IMR-90 (cell line): ENCODE results near the gene IL1RAPL1. TPM values are rescaled to one million over a fixed set of nuclear protein-coding genes. Genes with fewer than 3 reads are reported as not detected.

Source experiments
- ATAC-seq: fragments of 200-7000 bp; cut with Tn5 transposase; 2 replicates; pipeline ENCODE4 v1.9.1; 2020; ENCODE audit warnings: low read depth, mild to moderate bottlenecking, moderate library complexity
- BruUV-seq: library from RNA; stranded (reverse); fragments of 400-500 nt; replicated peaks from 2 replicates; lab custom pipeline; 2021; lab: Mats Ljungman, UMichigan
- CTCF ChIA-PET: fragments of 300-600 bp; formaldehyde crosslinking; extraction: SDS; loops from one replicate; lab custom pipeline; 2021; ENCODE audit warnings: antibody characterized with exemption; lab: Yijun Ruan, JAX
- POLR2A ChIA-PET: fragments of 300-600 bp; sonication (Branson Sonifier 250); formaldehyde crosslinking; loops from one replicate; lab custom pipeline; 2022; ENCODE audit warnings: antibody characterized with exemption; ENCODE audit not compliant: unreplicated experiment; lab: Charles Lee
- DNase-seq: peaks from one replicate; pipeline ENCODE4 v3.0.0; 2013
- H2AFZ ChIP-seq: replicated peaks from 2 replicates; pipeline ENCODE3; 2013; ENCODE audit warnings: low read length, mild to moderate bottlenecking; ENCODE audit not compliant: poor library complexity
- H2AK5ac ChIP-seq: 2 replicates; pipeline ENCODE4 v1.6.1; 2013; ENCODE audit warnings: low read depth, low read length, inconsistent platforms
- H2AK9ac ChIP-seq: replicated peaks from 2 replicates; pipeline ENCODE3; 2013; ENCODE audit warnings: mild to moderate bottlenecking, low read depth, low read length, moderate library complexity; ENCODE audit not compliant: poor library complexity
- H2BK120ac ChIP-seq: 2 replicates; pipeline ENCODE4 v1.6.1; 2013; ENCODE audit warnings: low read depth, low read length, inconsistent platforms
- H2BK15ac ChIP-seq: 3 replicates; pipeline ENCODE4 v1.6.1; 2013; ENCODE audit warnings: low read depth, low read length, inconsistent platforms
- H2BK20ac ChIP-seq: 2 replicates; pipeline ENCODE4 v1.6.1; 2013; ENCODE audit warnings: low read depth, mild to moderate bottlenecking, inconsistent platforms, low read length, moderate library complexity
- H2BK5ac ChIP-seq: 2 replicates; pipeline ENCODE4 v1.6.1; 2013; ENCODE audit warnings: mild to moderate bottlenecking, low read depth, low read length, inconsistent platforms; ENCODE audit not compliant: poor library complexity, severe bottlenecking
- H3K14ac ChIP-seq: replicated peaks from 2 replicates; pipeline ENCODE4 v1.6.1; 2013; ENCODE audit warnings: low read depth, low read length, inconsistent platforms
- H3K18ac ChIP-seq: 2 replicates; pipeline ENCODE4 v1.6.1; 2013; ENCODE audit warnings: low read depth, low read length, control low read depth
- H3K23ac ChIP-seq: 2 replicates; pipeline ENCODE4 v1.6.1; 2013; ENCODE audit warnings: low read depth, low read length, inconsistent platforms
- H3K27ac ChIP-seq: 2 replicates; pipeline ENCODE4 v1.5.1; 2013; ENCODE audit warnings: mild to moderate bottlenecking, control low read depth, low read length; ENCODE audit not compliant: insufficient read depth
- H3K27me3 ChIP-seq: 2 replicates; pipeline ENCODE4 v1.6.1; 2013; ENCODE audit warnings: low read length; ENCODE audit not compliant: control insufficient read depth, insufficient read depth
- H3K36me3 ChIP-seq: 2 replicates; pipeline ENCODE4 v1.6.1; 2013; ENCODE audit warnings: low read length, mixed read lengths; ENCODE audit not compliant: control insufficient read depth, insufficient read depth
- H3K4ac ChIP-seq: 2 replicates; pipeline ENCODE4 v1.6.1; 2013; ENCODE audit warnings: low read depth, low read length, inconsistent platforms
- H3K4me1 ChIP-seq: 2 replicates; pipeline ENCODE4 v1.6.1; 2013; ENCODE audit warnings: low read length, mixed read lengths; ENCODE audit not compliant: control insufficient read depth, insufficient read depth
- H3K4me2 ChIP-seq: 2 replicates; pipeline ENCODE4 v1.6.1; 2013; ENCODE audit warnings: low read depth, mild to moderate bottlenecking, control low read depth, low read length, moderate library complexity
- H3K4me3 ChIP-seq: 2 replicates; pipeline ENCODE4 v1.5.1; 2013; ENCODE audit warnings: low read depth, mild to moderate bottlenecking, control low read depth, low read length, moderate library complexity; ENCODE audit not compliant: insufficient read depth
- H3K56ac ChIP-seq: 2 replicates; pipeline ENCODE4 v1.6.1; 2013; ENCODE audit warnings: low read length, inconsistent platforms; ENCODE audit not compliant: insufficient read depth; ENCODE audit errors: extremely low read depth
- H3K79me1 ChIP-seq, 2 experiments: 2 replicates each; pipeline ENCODE4 v1.6.1; 2013; ENCODE audit warnings: low read length in 2 of 2, inconsistent platforms in 1 of 2, low read depth in 1 of 2
- H3K9ac ChIP-seq: 2 replicates; pipeline ENCODE4 v1.6.1; 2013; ENCODE audit warnings: low read depth, low read length, control low read depth
- H3K9me1 ChIP-seq: 2 replicates; pipeline ENCODE4 v1.6.1; 2013; ENCODE audit warnings: low read length, inconsistent platforms; ENCODE audit not compliant: insufficient read depth
- H3K9me3 ChIP-seq: 2 replicates; pipeline ENCODE4 v1.6.1; 2013; ENCODE audit warnings: low read length; ENCODE audit not compliant: control insufficient read depth, insufficient read depth
- H4K20me1 ChIP-seq: 2 replicates; pipeline ENCODE4 v1.6.1; 2013; ENCODE audit warnings: low read length, inconsistent platforms; ENCODE audit not compliant: insufficient read depth
- H4K5ac ChIP-seq: 2 replicates; pipeline ENCODE4 v1.6.1; 2013; ENCODE audit warnings: mild to moderate bottlenecking, low read depth, low read length, control low read depth
- H4K8ac ChIP-seq, 2 experiments: 2 replicates each; pipeline ENCODE4 v1.6.1; 2013; ENCODE audit warnings: low read depth in 2 of 2, low read length in 2 of 2, control low read depth in 1 of 2, inconsistent platforms in 1 of 2
- H4K91ac ChIP-seq: 2 replicates; pipeline ENCODE4 v1.6.1; 2013; ENCODE audit warnings: low read depth, low read length, inconsistent platforms; ENCODE audit not compliant: insufficient read depth
- MAFK ChIP-seq: IDR thresholded peaks from 2 replicates; pipeline ENCODE4 v1.6.1; 2012; ENCODE audit warnings: low read depth, low read length, improper control_type of control experiment
- RCOR1 ChIP-seq: IDR thresholded peaks from 2 replicates; pipeline ENCODE4 v1.6.1; 2012; ENCODE audit warnings: mild to moderate bottlenecking, low read length, improper control_type of control experiment; ENCODE audit not compliant: insufficient replicate concordance
- WGBS, 2 experiments: methylation state at CpG; one replicate each; pipeline versions ENCODE4 v1.1.5 to v1.1.7; 2013; ENCODE audit warnings: missing lambda C conversion rate in 2 of 2; ENCODE audit not compliant: insufficient read length in 1 of 2; ENCODE audit errors: extremely low coverage in 2 of 2; 5-methylcytosine and 5-hydroxymethylcytosine counted together
- dilution Hi-C: fragments of 300-500 bp; cut with HindIII; formaldehyde crosslinking; loops from one replicate; pipeline ENCODE4 v1.14.3; 2018; ENCODE audit warnings: low sequenced_read_pairs; ENCODE audit not compliant: unreplicated experiment
- in situ Hi-C: fragments of 300-500 bp; cut with MboI; formaldehyde crosslinking; loops from 3 replicates; pipeline ENCODE4 v1.14.3; 2019; ENCODE audit warnings: low sequenced_read_pairs, inconsistent platforms, mixed read lengths
- intact Hi-C: fragments of 100-400 bp; cut with micrococcal nuclease; formaldehyde crosslinking; loops from 2 replicates; pipeline ENCODE4 v1.10.0; 2022
- polyA plus RNA-seq, 3 experiments: library from polyadenylated mRNA; depleted of rRNA; stranded (reverse); fragments of >200 nt; gene quantifications; 2 replicates each; pipeline ENCODE4 v1.2.3, GENCODE V29; 2012; ENCODE audit warnings: low replicate concordance in 1 of 3
- total RNA-seq: library from RNA; depleted of rRNA; stranded (reverse); fragments of >200 nt; gene quantifications from 2 replicates; pipeline ENCODE4 v1.2.3, GENCODE V29; 2012

Gene IL1RAPL1
- total and polyA plus RNA-seq, 2 of the 4 experiments (the other 2 are of a cell fraction): 1.5 to 9.0 TPM

- Histone ChIP-seq H3K56ac (no peak overlapping the region), H3K27ac (no peak overlapping the region)
Observed at GRCh38 chrX:28718450-28718849, 131.2 kb downstream of the IL1RAPL1 start.

More at GRCh38 chrX:28718450-28718849, 131.2 kb downstream of the IL1RAPL1 start:
- Histone ChIP-seq H2BK120ac (no peak overlapping the region), H4K20me1 (no peaks in the 10 kb centered on the region), H3K27me3 (no peaks in the 10 kb centered on the region), H3K9ac (no peak overlapping the region), H4K5ac (no peak overlapping the region), H3K4me2 (no peak overlapping the region), H2BK20ac (no peak overlapping the region), H3K9me1 (no peaks in the 10 kb centered on the region), H3K9me3 (no peaks in the 10 kb centered on the region), H2AK9ac (no peak overlapping the region), H3K36me3 (no peaks in the 10 kb centered on the region), H2BK15ac (no peak overlapping the region), H4K91ac (no peak overlapping the region), H2AFZ (no peak overlapping the region), H3K23ac (no peak overlapping the region), H3K4ac (no peak overlapping the region), H3K79me1 (no peaks in the 10 kb centered on the region), H3K4me3 (no peak overlapping the region), H2AK5ac (no peak overlapping the region), H3K14ac (no peak overlapping the region), H3K4me1 (no peaks in the 10 kb centered on the region), H2BK5ac (no peak overlapping the region), H3K18ac (no peak overlapping the region), H4K8ac (no peak overlapping the region)
- ATAC-seq: no peak
- dilution Hi-C loops: no loop called here
- intact Hi-C loops: no loop called here
- CTCF ChIA-PET: no interaction called here
- in situ Hi-C loops: no loop called here
- WGBS, 2 experiments: no CpG with 5 or more reads among the region's 1 CpG
- no peak for DNase-seq
- TF ChIP-seq RCOR1: no peak
- peak; percentile 81 for TF ChIP-seq MAFK
- no TSS peak for BruUV-seq
- POLR2A ChIA-PET: no interaction called here
